RWPE2 (cell line): ENCODE measurements around the gene GNPDA2.

Experiments
- ATAC-seq: fragments of 200-7000 bp; cut with Tn5 transposase; 3 replicates; pipeline ENCODE4 v1.9.1; 2021; ENCODE audit warnings: low read depth
- DNase-seq: peaks from one replicate; pipeline ENCODE4 v3.0.0-alpha.2; 2020; ENCODE audit warnings: low spot score
- H3K27ac ChIP-seq: fragments of 450-650 bp; 2 replicates; pipeline ENCODE4 v1.5.1; 2017; ENCODE audit warnings: mild to moderate bottlenecking; ENCODE audit not compliant: poor library complexity, severe bottlenecking
- H3K27me3 ChIP-seq: fragments of 250-450 bp; sonication (Bioruptor Pico); 2 replicates; pipeline ENCODE4 v1.5.1; 2021; ENCODE audit warnings: mild to moderate bottlenecking, moderate library complexity; ENCODE audit not compliant: insufficient read depth, poor library complexity, severe bottlenecking
- H3K36me3 ChIP-seq: fragments of 250-450 bp; sonication (Bioruptor Pico); 2 replicates; pipeline ENCODE4 v1.5.1; 2020; ENCODE audit warnings: low read depth, mild to moderate bottlenecking, moderate library complexity
- H3K4me1 ChIP-seq: fragments of 250-450 bp; sonication (Bioruptor Pico); 2 replicates; pipeline ENCODE4 v1.5.1; 2021; ENCODE audit warnings: mild to moderate bottlenecking, moderate library complexity; ENCODE audit not compliant: insufficient read depth, poor library complexity, severe bottlenecking
- H3K4me3 ChIP-seq: fragments of 250-450 bp; sonication (Bioruptor Pico); 2 replicates; pipeline ENCODE4 v1.5.1; 2021; ENCODE audit warnings: mild to moderate bottlenecking, moderate library complexity; ENCODE audit not compliant: severe bottlenecking
- H3K9me3 ChIP-seq: fragments of 250-450 bp; sonication (Bioruptor Pico); 2 replicates; pipeline ENCODE4 v1.5.1; 2021; ENCODE audit warnings: mild to moderate bottlenecking, moderate library complexity; ENCODE audit not compliant: severe bottlenecking
- CTCF ChIP-seq: fragments of 450-650 bp; IDR thresholded peaks from one replicate; pipeline ENCODE4 v1.5.1; 2017; ENCODE audit warnings: mild to moderate bottlenecking, moderate library complexity; ENCODE audit not compliant: poor library complexity, severe bottlenecking

The GNPDA2 gene

GRCh38 chr4:44678094-44679041, 48.0 kb downstream of the GNPDA2 start, which contains the start of gene GUF1:
Gene GUF1, plus strand, starts transcription at chr4:44678420. Its CDS starts 203 bp downstream, at chr4:44678623.
- ATAC-seq (peak; percentile 92), DNase-seq (peak; percentile 85)
- H3K4me1 ChIP-seq = peaks cover 18% of the 10 kb centered on the region
- no peak for TF ChIP-seq CTCF
- peaks cover 37% of the 10 kb centered on the region for H3K36me3 ChIP-seq
- no peaks in the 10 kb centered on the region for H3K27me3 ChIP-seq
- H3K27ac ChIP-seq = peak within 1 kb of the TSS; percentile 34
- H3K9me3 ChIP-seq = no peaks in the 10 kb centered on the region
- peak within 1 kb of the TSS; percentile 67 for H3K4me3 ChIP-seq

GRCh38 chr4:44675366-44675765, 51.0 kb downstream of the GNPDA2 start:
- ATAC-seq = no peak
- DNase-seq = no peak
- Histone ChIP-seq H3K9me3 (no peaks in the 10 kb centered on the region), H3K4me3 (no peak overlapping the region), H3K4me1 (peaks cover 11% of the 10 kb centered on the region), H3K27me3 (no peaks in the 10 kb centered on the region), H3K36me3 (peaks cover 7% of the 10 kb centered on the region; the same call in 1 of the 2 replicates), H3K27ac (no peak overlapping the region)
- TF ChIP-seq CTCF = no peak

GRCh38 chr4:44674471-44674870, 51.9 kb downstream of the GNPDA2 start:
- no peak overlapping the region for H3K4me3 ChIP-seq
- peak; percentile 40 for TF ChIP-seq CTCF
- no peak for DNase-seq
- peaks cover 5% of the 10 kb centered on the region for H3K4me1 ChIP-seq
- no peaks in the 10 kb centered on the region for H3K9me3 ChIP-seq
- H3K27ac ChIP-seq = no peak overlapping the region
- no peak for ATAC-seq
- no peaks in the 10 kb centered on the region for H3K27me3 ChIP-seq
- H3K36me3 ChIP-seq = no peaks in the 10 kb centered on the region

GRCh38 chr4:44671636-44672035, 54.7 kb downstream of the GNPDA2 start:
- TF ChIP-seq CTCF = no peak
- Histone ChIP-seq H3K9me3 (no peaks in the 10 kb centered on the region), H3K27me3 (no peaks in the 10 kb centered on the region), H3K4me1 (peaks cover 2% of the 10 kb centered on the region), H3K4me3 (no peak overlapping the region), H3K27ac (no peak overlapping the region), H3K36me3 (no peaks in the 10 kb centered on the region)
- DNase-seq = no peak
- no peak for ATAC-seq
